SK-N-SH (cell line): Measurements from ENCODE around the gene ASAP2. TPM values are rescaled to one million over a fixed set of nuclear protein-coding genes. Genes with fewer than 3 reads are reported as not detected.

Experiments
- CTCF ChIA-PET: fragments of 300-600, 350-600 bp; formaldehyde crosslinking; extraction: SDS; loops from one replicate; lab custom pipeline; 2021; lab: Yijun Ruan, JAX
- POLR2A ChIA-PET: fragments of 350-600 bp; sonication (Branson Sonifier 250); formaldehyde crosslinking; extraction: SDS; loops from one replicate; lab custom pipeline; 2020; ENCODE audit warnings: antibody characterized with exemption, inconsistent platforms; lab: Yijun Ruan, JAX
- DNase-seq: peaks from one replicate; pipeline ENCODE4 v3.0.0; 2012
- H2AFZ ChIP-seq: fragments of 200-600 bp; sonication (generic); 2 replicates; pipeline ENCODE4 v1.8.1; 2016; ENCODE audit warnings: antibody characterized with exemption, mild to moderate bottlenecking, low read depth
- H3F3A ChIP-seq: fragments of 200-600 bp; sonication (generic); replicated peaks from 2 replicates; pipeline ENCODE3; 2016; ENCODE audit warnings: antibody characterized with exemption, mild to moderate bottlenecking; ENCODE audit not compliant: insufficient read depth
- H3K27ac ChIP-seq, 2 experiments: fragments of 200-500 bp in 1 of 2; fragments of 200-600 bp in 1 of 2; sonication (Bioruptor generic) in 1 of 2; sonication (generic), shearing (Covaris generic) in 1 of 2; 2 replicates each; pipeline versions ENCODE4 v1.5.1 to v1.6.1; 2014 to 2016; ENCODE audit warnings: low read depth in 2 of 2, inconsistent platforms in 1 of 2, low read length in 1 of 2, mild to moderate bottlenecking in 1 of 2, mixed read lengths in 1 of 2
- H3K27me3 ChIP-seq: fragments of 200-600 bp; sonication (generic), shearing (Covaris generic); 2 replicates; pipeline ENCODE4 v1.6.1; 2016; ENCODE audit warnings: mixed run types; ENCODE audit not compliant: insufficient read depth
- H3K36me3 ChIP-seq, 2 experiments: fragments of 200-500 bp in 1 of 2; fragments of 200-600 bp in 1 of 2; sonication (Bioruptor generic) in 1 of 2; sonication (generic) in 1 of 2; replicated peaks in 1 of 2; 2 replicates each; pipeline versions ENCODE3 to v1.5.1; 2014 to 2016; ENCODE audit warnings: low read length in 1 of 2, mild to moderate bottlenecking in 1 of 2; ENCODE audit not compliant: insufficient read depth in 2 of 2, control insufficient read depth in 1 of 2
- H3K4me1 ChIP-seq, 2 experiments: fragments of 200-500 bp in 1 of 2; fragments of 200-600 bp in 1 of 2; sonication (Bioruptor generic) in 1 of 2; sonication (generic), shearing (Covaris generic) in 1 of 2; 2 replicates each; pipeline versions ENCODE4 v1.5.1 to v1.6.1; 2014 to 2016; ENCODE audit warnings: low read depth in 1 of 2, low read length in 1 of 2, mixed run types in 1 of 2; ENCODE audit not compliant: insufficient read depth in 2 of 2, control insufficient read depth in 1 of 2
- H3K4me2 ChIP-seq: fragments of 200-600 bp; sonication (generic), shearing (Covaris generic); 2 replicates; pipeline ENCODE4 v1.6.1; 2017; ENCODE audit warnings: mixed run types
- H3K4me3 ChIP-seq, 2 experiments: fragments of 200-500 bp in 1 of 2; fragments of 200-600 bp in 1 of 2; sonication (Bioruptor generic) in 1 of 2; sonication (generic), shearing (Covaris generic) in 1 of 2; 2 replicates each; pipeline versions ENCODE4 v1.5.1 to v1.8.1; 2014 to 2016; ENCODE audit warnings: low read depth in 2 of 2, inconsistent platforms in 1 of 2, low read length in 1 of 2, mild to moderate bottlenecking in 1 of 2, mixed read lengths in 1 of 2, moderate library complexity in 1 of 2
- H3K79me2 ChIP-seq: fragments of 200-600 bp; sonication (generic); 2 replicates; pipeline ENCODE4 v1.8.1; 2017; ENCODE audit warnings: mild to moderate bottlenecking; ENCODE audit not compliant: insufficient read depth
- H3K9ac ChIP-seq: fragments of 200-600 bp; sonication (generic); 2 replicates; pipeline ENCODE4 v1.6.1; 2017; ENCODE audit warnings: mixed run types
- H3K9me2 ChIP-seq: fragments of 200-600 bp; sonication (generic); 2 replicates; pipeline ENCODE4 v1.6.1; 2017; ENCODE audit warnings: mixed run types
- H3K9me3 ChIP-seq: fragments of 200-600 bp; sonication (generic); 2 replicates; pipeline ENCODE4 v1.6.1; 2017; ENCODE audit warnings: mixed run types, mild to moderate bottlenecking, moderate library complexity
- H4K20me1 ChIP-seq: fragments of 200-600 bp; sonication (generic); 2 replicates; pipeline ENCODE4 v1.6.1; 2017; ENCODE audit warnings: mild to moderate bottlenecking, mixed run types; ENCODE audit not compliant: insufficient read depth
- ELF1 ChIP-seq: IDR thresholded peaks from 2 replicates; pipeline ENCODE4 v1.4.0; 2012
- EP300 ChIP-seq, 2 experiments: IDR thresholded peaks; 2 replicates each; pipeline versions ENCODE4 v1.4.0 to v1.6.1; 2012; ENCODE audit warnings: borderline replicate concordance in 1 of 2, low read depth in 1 of 2, low read length in 1 of 2
- FOSL2 ChIP-seq: IDR thresholded peaks from 2 replicates; pipeline ENCODE4 v1.4.0; 2012; ENCODE audit warnings: low read depth, mild to moderate bottlenecking, moderate library complexity, borderline replicate concordance
- FOXJ3 ChIP-seq: sonication (generic); formaldehyde crosslinking; IDR thresholded peaks from 2 replicates; pipeline ENCODE4 v1.5.1; 2020; ENCODE audit warnings: mild to moderate bottlenecking, missing genetic modification reagents
- FOXM1 ChIP-seq: IDR thresholded peaks from 2 replicates; pipeline ENCODE4 v1.4.0; 2012; ENCODE audit warnings: low read depth, mild to moderate bottlenecking
- GABPA ChIP-seq: IDR thresholded peaks from 2 replicates; pipeline ENCODE4 v1.4.0; 2012; ENCODE audit warnings: low read depth, mild to moderate bottlenecking
- IRF3 ChIP-seq: fragments of 150-350 bp; IDR thresholded peaks from 2 replicates; pipeline ENCODE4 v1.6.1; 2016; ENCODE audit warnings: mild to moderate bottlenecking, low read depth, low read length
- JUND ChIP-seq: IDR thresholded peaks from 2 replicates; pipeline ENCODE4 v1.4.0; 2012
- MAX ChIP-seq: IDR thresholded peaks from 2 replicates; pipeline ENCODE4 v1.4.0; 2012; ENCODE audit warnings: low read depth
- MEF2A ChIP-seq: IDR thresholded peaks from 2 replicates; pipeline ENCODE4 v1.4.0; 2012; ENCODE audit warnings: low read depth, borderline replicate concordance
- NFIC ChIP-seq: IDR thresholded peaks from 2 replicates; pipeline ENCODE4 v1.4.0; 2012; ENCODE audit warnings: borderline replicate concordance
- NRF1 ChIP-seq: IDR thresholded peaks from 2 replicates; pipeline ENCODE4 v1.6.1; 2012; ENCODE audit warnings: low read depth, mild to moderate bottlenecking, low read length
- POLR2AphosphoS5 ChIP-seq: IDR thresholded peaks from 2 replicates; pipeline ENCODE4 v1.6.1; 2012; ENCODE audit warnings: low read depth, low read length
- RAD21 ChIP-seq: IDR thresholded peaks from 2 replicates; pipeline ENCODE4 v1.6.1; 2012; ENCODE audit warnings: mild to moderate bottlenecking, low read length
- RCOR1 ChIP-seq: fragments of 150-350 bp; IDR thresholded peaks from 2 replicates; pipeline ENCODE4 v1.6.1; 2017; ENCODE audit warnings: antibody characterized with exemption, low read length
- RFX5 ChIP-seq: IDR thresholded peaks from 2 replicates; pipeline ENCODE4 v1.6.1; 2012; ENCODE audit warnings: mild to moderate bottlenecking, improper control_type of control experiment, low read length
- SIN3A ChIP-seq: IDR thresholded peaks from 2 replicates; pipeline ENCODE4 v1.6.1; 2012; ENCODE audit warnings: low read depth, mild to moderate bottlenecking, low read length, moderate library complexity, borderline replicate concordance
- SMC3 ChIP-seq: IDR thresholded peaks from 2 replicates; pipeline ENCODE4 v1.6.1; 2012; ENCODE audit warnings: low read depth, low read length, improper control_type of control experiment
- TAF1 ChIP-seq: IDR thresholded peaks from 2 replicates; pipeline ENCODE4 v1.6.1; 2012; ENCODE audit warnings: low read depth, mild to moderate bottlenecking, low read length, moderate library complexity, borderline replicate concordance
- TCF12 ChIP-seq: IDR thresholded peaks from 2 replicates; pipeline ENCODE4 v1.4.0; 2012
- TEAD4 ChIP-seq: IDR thresholded peaks from 2 replicates; pipeline ENCODE4 v1.4.0; 2012; ENCODE audit warnings: mild to moderate bottlenecking, borderline replicate concordance; ENCODE audit not compliant: insufficient read depth
- USF1 ChIP-seq: IDR thresholded peaks from 2 replicates; pipeline ENCODE4 v1.4.0; 2012; ENCODE audit warnings: low read depth, borderline replicate concordance
- YY1 ChIP-seq: IDR thresholded peaks from 2 replicates; pipeline ENCODE4 v1.4.0; 2012; ENCODE audit warnings: low read depth, mild to moderate bottlenecking
- WGBS: methylation state at CpG from one replicate; pipeline ENCODE4 v1.1.6; 2017; ENCODE audit warnings: low lambda C conversion rate; 5-methylcytosine and 5-hydroxymethylcytosine counted together
- polyA plus RNA-seq, 3 experiments: library from polyadenylated mRNA; depleted of rRNA; stranded (reverse); fragments of >200 nt; gene quantifications; 2 replicates each; pipeline ENCODE4 v1.2.3, GENCODE V29; 2012
- TF ChIP-seq, protein P1 (sequence below): fragments of 150-350 bp; IDR thresholded peaks from 2 replicates; pipeline ENCODE4 v1.6.1; 2017; ENCODE audit warnings: antibody characterized with exemption, low read length, low read depth, borderline replicate concordance
- TF ChIP-seq, protein P2 (sequence below): fragments of 200-600 bp; sonication (generic); IDR thresholded peaks from 2 replicates; pipeline ENCODE4 v1.6.1; 2017; ENCODE audit warnings: antibody characterized with exemption, mild to moderate bottlenecking, moderate library complexity

ASAP2 gene
- polyA plus RNA-seq, 1 of the 3 experiments (the other 2 are of a cell fraction) = 37.9 TPM

DNA sequence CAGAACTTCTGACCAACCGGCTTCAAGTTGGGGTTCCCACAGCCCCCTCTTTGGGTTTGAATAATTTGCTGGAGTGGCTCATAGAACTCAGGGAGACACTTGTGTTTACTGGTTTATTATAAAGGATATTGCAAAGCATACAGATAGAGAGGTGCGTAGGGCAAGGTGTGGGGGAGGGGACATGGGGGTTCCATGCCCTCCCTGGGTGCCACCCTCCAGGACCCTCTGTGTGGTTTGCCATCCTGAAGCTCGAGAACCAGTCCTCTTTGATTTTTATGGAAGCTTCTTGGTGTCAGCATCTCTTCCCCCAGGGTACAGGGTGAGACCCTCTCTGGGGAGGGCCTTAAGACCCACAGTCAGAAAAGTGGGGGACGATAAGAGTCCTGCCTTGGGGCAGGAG is 177.9 kb downstream of the ASAP2 start:
- Histone ChIP-seq H3K9me3 (no peaks in the 10 kb centered on the region), H3K36me3 (peaks cover 58 to 74% of the 10 kb centered on the region in 2 experiments), H3K9ac (no peak overlapping the region), H3F3A (peaks cover 25% of the 10 kb centered on the region), H4K20me1 (no peaks in the 10 kb centered on the region), H3K27me3 (no peaks in the 10 kb centered on the region), H3K27ac (no peak overlapping the region), H2AFZ (no peak overlapping the region), H3K79me2 (peaks cover 3% of the 10 kb centered on the region; the same call in 1 of the 2 replicates), H3K9me2 (no peaks in the 10 kb centered on the region), H3K4me2 (no peak overlapping the region), H3K4me3 (no peak overlapping the region), H3K4me1 (peaks cover 28 to 35% of the 10 kb centered on the region in 2 experiments)
- POLR2A ChIA-PET = no interaction called here
- WGBS = 98% methylated on average over 4 of the region's 4 CpGs
- DNase-seq = no peak
- TF ChIP-seq POLR2AphosphoS5 (no peak), YY1 (no peak), RCOR1 (no peak), GABPA (no peak)
- CTCF ChIA-PET = interaction anchor here (1.4 to 1.7 kb wide), 3 partner anchors 13 to 241 kb away, joined by 5 to 8 read pairs (median 8); no protein-coding TSS in a partner anchor

DNA sequence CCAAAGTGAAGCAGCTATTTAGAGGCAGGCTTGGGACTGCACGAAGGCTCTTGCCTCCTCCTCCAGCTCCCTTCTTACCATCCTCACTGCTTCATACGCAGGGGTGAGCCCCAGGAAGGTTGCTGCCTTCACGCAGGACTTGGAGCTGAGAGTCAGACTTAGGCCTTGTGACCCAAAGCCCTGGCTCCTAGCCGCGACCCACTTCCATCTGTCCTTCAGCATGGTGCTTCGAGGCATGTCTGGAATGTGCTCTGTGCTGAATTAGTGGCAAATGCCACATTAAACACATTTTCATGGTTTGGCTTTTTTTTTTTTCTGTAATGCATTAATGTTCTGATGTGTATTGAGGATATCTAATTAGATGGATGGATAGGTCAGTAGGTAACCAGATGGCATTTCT is 179.2 kb downstream of the ASAP2 start:
- Histone ChIP-seq H3K9ac (no peak overlapping the region), H4K20me1 (no peaks in the 10 kb centered on the region), H3K4me1 (peaks cover 23 to 32% of the 10 kb centered on the region in 2 experiments), H3K4me3 (no peak overlapping the region), H3K27me3 (no peaks in the 10 kb centered on the region), H3K9me3 (no peaks in the 10 kb centered on the region), H3K36me3 (peaks cover 68 to 73% of the 10 kb centered on the region in 2 experiments), H3F3A (peaks cover 13% of the 10 kb centered on the region), H2AFZ (no peak overlapping the region), H3K79me2 (peaks cover 2% of the 10 kb centered on the region; the same call in 1 of the 2 replicates), H3K27ac (peak overlapping the region in 1 of 2 experiments; percentile 48; a peak in 2 of 4 replicates), H3K4me2 (no peak overlapping the region), H3K9me2 (no peaks in the 10 kb centered on the region)
- CTCF ChIA-PET = interaction anchor here (0.7 to 2.3 kb wide), 6 partner anchors 11 to 243 kb away, joined by 3 to 11 read pairs (median 6); partner anchors contain the start of gene ADAM17
- POLR2A ChIA-PET = interaction anchor here (0.7 kb wide), 1 partner anchor 125 kb away, joined by 3 read pairs; no protein-coding TSS in a partner anchor
- 89% methylated on average over 6 of the region's 6 CpGs for WGBS
- DNase-seq = no peak
- no peak for TF ChIP-seq RFX5
- no peak for TF ChIP-seq TEAD4
- TF ChIP-seq SMC3 = no peak
- no peak for TF ChIP-seq FOXM1
- TF ChIP-seq MAX = no peak
- TF ChIP-seq POLR2AphosphoS5 = no peak
- no peak for TF ChIP-seq USF1
- no peak for TF ChIP-seq MEF2A
- no peak for TF ChIP-seq FOSL2
- TF ChIP-seq RAD21 = no peak
- TF ChIP-seq ELF1 = no peak
- no peak for TF ChIP-seq YY1
- TF ChIP-seq NRF1 = no peak
- TF ChIP-seq RCOR1 = peak; percentile 96
- TF ChIP-seq EP300 (IDR thresholded peaks at IDR 0.05; ENCODE audit: borderline replicate concordance in 1 of 2, low read depth in 1 of 2, low read length in 1 of 2) = peak in 1 of 2 experiments; percentile 72; a peak in 1 of 4 replicates
- TF ChIP-seq, protein P1, sequence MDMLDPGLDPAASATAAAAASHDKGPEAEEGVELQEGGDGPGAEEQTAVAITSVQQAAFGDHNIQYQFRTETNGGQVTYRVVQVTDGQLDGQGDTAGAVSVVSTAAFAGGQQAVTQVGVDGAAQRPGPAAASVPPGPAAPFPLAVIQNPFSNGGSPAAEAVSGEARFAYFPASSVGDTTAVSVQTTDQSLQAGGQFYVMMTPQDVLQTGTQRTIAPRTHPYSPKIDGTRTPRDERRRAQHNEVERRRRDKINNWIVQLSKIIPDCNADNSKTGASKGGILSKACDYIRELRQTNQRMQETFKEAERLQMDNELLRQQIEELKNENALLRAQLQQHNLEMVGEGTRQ = no peak
- no peak for TF ChIP-seq FOXJ3 (CRISPR knock-in tag)
- 0 out of 2 replicates have a peak, but pooled peaks have one; percentile 6 for TF ChIP-seq TCF12
- no peak for TF ChIP-seq NFIC
- no peak for TF ChIP-seq JUND
- TF ChIP-seq, protein P2, sequence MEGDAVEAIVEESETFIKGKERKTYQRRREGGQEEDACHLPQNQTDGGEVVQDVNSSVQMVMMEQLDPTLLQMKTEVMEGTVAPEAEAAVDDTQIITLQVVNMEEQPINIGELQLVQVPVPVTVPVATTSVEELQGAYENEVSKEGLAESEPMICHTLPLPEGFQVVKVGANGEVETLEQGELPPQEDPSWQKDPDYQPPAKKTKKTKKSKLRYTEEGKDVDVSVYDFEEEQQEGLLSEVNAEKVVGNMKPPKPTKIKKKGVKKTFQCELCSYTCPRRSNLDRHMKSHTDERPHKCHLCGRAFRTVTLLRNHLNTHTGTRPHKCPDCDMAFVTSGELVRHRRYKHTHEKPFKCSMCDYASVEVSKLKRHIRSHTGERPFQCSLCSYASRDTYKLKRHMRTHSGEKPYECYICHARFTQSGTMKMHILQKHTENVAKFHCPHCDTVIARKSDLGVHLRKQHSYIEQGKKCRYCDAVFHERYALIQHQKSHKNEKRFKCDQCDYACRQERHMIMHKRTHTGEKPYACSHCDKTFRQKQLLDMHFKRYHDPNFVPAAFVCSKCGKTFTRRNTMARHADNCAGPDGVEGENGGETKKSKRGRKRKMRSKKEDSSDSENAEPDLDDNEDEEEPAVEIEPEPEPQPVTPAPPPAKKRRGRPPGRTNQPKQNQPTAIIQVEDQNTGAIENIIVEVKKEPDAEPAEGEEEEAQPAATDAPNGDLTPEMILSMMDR = no peak
- no peak for TF ChIP-seq TAF1
- no peak for TF ChIP-seq IRF3
- no peak for TF ChIP-seq SIN3A
